Esophagus muscularis mucosa (tissue), 4 donors: ENCODE results near the gene HSD11B1. TPM values are rescaled to one million over a fixed set of nuclear protein-coding genes. Genes with fewer than 3 reads are reported as not detected.

Source experiments
- DNase-seq: peaks from one replicate; pipeline ENCODE4 v3.0.0-alpha.2; 2017; ENCODE audit errors: extremely low spot score
- H3K27ac ChIP-seq, 4 donors: fragments of 200-600 bp; sonication (generic); replicated peaks in 1 of 4; 1 replicate in 3 of 4; 2 replicates in 1 of 4; pipeline ENCODE4 v1.5.1; 2016 to 2019; ENCODE audit warnings: mild to moderate bottlenecking in 1 of 4
- H3K27me3 ChIP-seq, 4 donors: fragments of 200-600 bp; sonication (generic); one replicate each; pipeline versions ENCODE4 v1.5.1 to v1.6.0; 2016 to 2019
- H3K36me3 ChIP-seq, 4 donors: fragments of 200-600 bp; sonication (generic); one replicate each; pipeline ENCODE4 v1.5.1; 2016 to 2019
- H3K4me1 ChIP-seq, 4 donors: fragments of 200-600 bp; sonication (generic); one replicate each; pipeline ENCODE4 v1.5.1; 2016 to 2019
- H3K4me3 ChIP-seq, 4 donors: fragments of 200-600 bp; sonication (generic); 1 replicate in 2 of 4; 2 replicates in 2 of 4; pipeline ENCODE4 v1.5.1; 2016 to 2019; ENCODE audit warnings: mild to moderate bottlenecking in 4 of 4, moderate library complexity in 1 of 4
- H3K9me3 ChIP-seq, 4 donors: fragments of 200-600 bp; sonication (generic); 1 replicate in 3 of 4; 2 replicates in 1 of 4; pipeline ENCODE4 v1.5.1; 2016 to 2019
- CTCF ChIP-seq, 3 experiments: fragments of 200-600 bp in 2 of 3; fragments of 450-650 bp in 1 of 3; sonication (generic) in 2 of 3; IDR thresholded peaks; one replicate each; pipeline ENCODE4 v1.5.1; 2017 to 2019; ENCODE audit warnings: antibody characterized with exemption in 3 of 3, mild to moderate bottlenecking in 2 of 3, moderate library complexity in 1 of 3
- EP300 ChIP-seq: sonication (generic); formaldehyde crosslinking; IDR thresholded peaks from one replicate; pipeline ENCODE4 v1.6.1; 2017; ENCODE audit warnings: antibody characterized with exemption
- POLR2A ChIP-seq: fragments of 450-650 bp; IDR thresholded peaks from one replicate; pipeline ENCODE4 v1.6.1; 2017; ENCODE audit warnings: antibody characterized with exemption, moderate library complexity, mild to moderate bottlenecking, low read depth
- POLR2AphosphoS5 ChIP-seq, 2 donors: sonication (generic); formaldehyde crosslinking; IDR thresholded peaks; one replicate each; pipeline ENCODE4 v1.6.1; 2017; ENCODE audit warnings: antibody characterized with exemption in 2 of 2
- WGBS: methylation state at CpG from one replicate; pipeline ENCODE4 v1.1.5; 2018; 5-methylcytosine and 5-hydroxymethylcytosine counted together
- intact Hi-C: fragments of 100-400 bp; cut with DNase I; formaldehyde crosslinking; loops from one replicate; pipeline ENCODE4 v1.15.1; 2023
- total RNA-seq, 4 donors: library from RNA; depleted of rRNA; stranded (reverse); fragments of >200 nt; gene quantifications; one replicate each; pipeline versions ENCODE4 v1.1.0 to v1.2.1, GENCODE V29; 2016

Gene HSD11B1
- 10 to 100 TPM in 1 of 4 donors, 1 to 10 TPM in 3; 5.0 to 17.2 (median 6.2) TPM for total RNA-seq

- no peaks in the 10 kb centered on the region for H3K27me3 ChIP-seq
- TF ChIP-seq POLR2AphosphoS5 (IDR thresholded peaks at IDR 0.05) = peak; percentile 47 to 67
- TF ChIP-seq CTCF (IDR thresholded peaks at IDR 0.05) = no peak
- DNase-seq = no peak
- no peaks in the 10 kb centered on the region for H3K9me3 ChIP-seq
- H3K36me3 ChIP-seq = no peaks in the 10 kb centered on the region
- peak within 1 kb of the TSS; percentile 15 to 61 (median 48) for H3K27ac ChIP-seq
- intact Hi-C loops = no loop called here
- 82% methylated on average over 5 of the region's 6 CpGs for WGBS
- peak within 1 kb of the TSS in 1 of 4 donors; percentile 34 for H3K4me3 ChIP-seq
- peaks cover 0 to 3% (median 0%) of the 10 kb centered on the region in 4 donors for H3K4me1 ChIP-seq
Observed at GRCh38 chr1:209704584-209704983, at the start of gene HSD11B1. Gene HSD11B1, plus strand, starts transcription at chr1:209704846. Its CDS starts 97 bp downstream, at chr1:209704943.

GRCh38 chr1:209655411-209656231 lies 49.0 kb upstream of the HSD11B1 start:
- Histone ChIP-seq H3K4me3 (no peak overlapping the region), H3K9me3 (no peaks in the 10 kb centered on the region), H3K27ac (no peak overlapping the region), H3K36me3 (no peaks in the 10 kb centered on the region), H3K4me1 (peaks cover 14 to 30% (median 26%) of the 10 kb centered on the region in 4 donors), H3K27me3 (no peaks in the 10 kb centered on the region)
- intact Hi-C loops = no loop called here
- 86% methylated on average over 9 of the region's 9 CpGs for WGBS
- TF ChIP-seq POLR2A = no peak
- no peak for TF ChIP-seq POLR2AphosphoS5 (IDR thresholded peaks at IDR 0.05)
- no peak for TF ChIP-seq CTCF (IDR thresholded peaks at IDR 0.05)
- no peak for TF ChIP-seq EP300
- DNase-seq = no peak

- intact Hi-C loops = no loop called here
- Histone ChIP-seq H3K4me1 (peaks cover 14 to 21% (median 16%) of the 10 kb centered on the region in 4 donors), H3K36me3 (no peaks in the 10 kb centered on the region), H3K4me3 (no peak overlapping the region), H3K9me3 (no peaks in the 10 kb centered on the region), H3K27me3 (no peaks in the 10 kb centered on the region), H3K27ac (no peak overlapping the region)
- WGBS = 91% methylated on average over 9 of the region's 9 CpGs
- no peak for DNase-seq
- TF ChIP-seq POLR2A (no peak), POLR2AphosphoS5 (IDR thresholded peaks at IDR 0.05) (no peak), CTCF (IDR thresholded peaks at IDR 0.05) (no peak), EP300 (no peak)
Observed at GRCh38 chr1:209657140-209657879, 47.3 kb upstream of the HSD11B1 start.

- no peak for TF ChIP-seq EP300
- no peak for TF ChIP-seq POLR2AphosphoS5 (IDR thresholded peaks at IDR 0.05)
- no peak for TF ChIP-seq POLR2A
- TF ChIP-seq CTCF (IDR thresholded peaks at IDR 0.05) = no peak
- intact Hi-C loops = no loop called here
- Histone ChIP-seq H3K4me3 (no peak overlapping the region), H3K36me3 (no peaks in the 10 kb centered on the region), H3K27ac (no peak overlapping the region), H3K4me1 (peaks cover 8 to 15% (median 10%) of the 10 kb centered on the region in 4 donors), H3K9me3 (no peaks in the 10 kb centered on the region), H3K27me3 (no peaks in the 10 kb centered on the region)
- DNase-seq = no peak
- WGBS = 88% methylated on average over 5 of the region's 5 CpGs
Observed at GRCh38 chr1:209657918-209658317, 46.7 kb upstream of the HSD11B1 start.
